GM12874 (cell line): ENCODE results near the gene NQO2.

Source experiments
- CTCF ChIP-seq: IDR thresholded peaks from 2 replicates; pipeline ENCODE4 v1.5.1; 2011; ENCODE audit warnings: low read depth, mild to moderate bottlenecking, control low read depth, low read length, moderate library complexity; ENCODE audit not compliant: insufficient read depth

Gene NQO2

GRCh38 chr6:2970034-2970685, 29.5 kb upstream of the NQO2 start:
- TF ChIP-seq CTCF: no peak

GRCh38 chr6:2970753-2971419, 28.8 kb upstream of the NQO2 start:
- TF ChIP-seq CTCF: no peak

- TF ChIP-seq CTCF: no peak
These were observed 28.1 kb upstream of the NQO2 start, which contains the start of gene SERPINB6 for GRCh38 chr6:2971420-2972218. SERPINB6 (minus strand) TSS chr6:2971567; CDS start chr6:2959332, 12,235 bp downstream.

- TF ChIP-seq CTCF: no peak
These were observed 26.0 kb upstream of the NQO2 start for GRCh38 chr6:2973676-2974075.

GRCh38 chr6:2976060-2976459, 23.6 kb upstream of the NQO2 start:
- no peak for TF ChIP-seq CTCF

- no peak for TF ChIP-seq CTCF
These were observed 23.1 kb upstream of the NQO2 start for GRCh38 chr6:2976571-2977085.

- TF ChIP-seq CTCF: no peak
These were observed 22.4 kb upstream of the NQO2 start for GRCh38 chr6:2977290-2977689.
